Measurements from ENCODE around the gene ANGPTL4. TPM values are rescaled to one million over a fixed set of nuclear protein-coding genes. Genes with fewer than 3 reads are reported as not detected.

Gene ANGPTL4
- total RNA-seq, 1 experiment from 2014 or later, result not detected

DNA sequence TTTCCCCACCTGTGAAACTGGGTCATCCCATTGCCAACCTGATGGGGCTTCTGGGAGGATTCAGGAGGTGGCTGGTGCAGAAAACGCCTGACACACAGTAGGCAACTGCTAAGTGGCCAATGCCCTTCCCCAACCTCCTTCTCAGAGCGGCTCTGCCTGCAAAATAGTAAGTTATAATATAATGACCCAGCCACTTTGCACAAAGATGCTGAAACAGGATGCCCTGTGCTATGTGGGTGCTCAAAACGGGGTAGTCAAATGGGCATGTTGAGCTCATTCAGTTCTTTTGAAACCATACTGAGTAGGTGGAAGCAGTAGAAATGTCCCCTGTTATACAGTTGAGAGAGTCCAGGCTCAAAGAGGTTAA lies 49.7 kb downstream of the ANGPTL4 start:
- Histone ChIP-seq H3F3A (ENCODE audit: insufficient read depth, low read depth) (peaks cover 24% of the 10 kb centered on the region), H3K4me2 (peak overlapping the region; percentile 99), H4K20me1 (ENCODE audit: insufficient read depth) (no peaks in the 10 kb centered on the region; the same call in 1 of the 2 replicates), H3K4me3 (peak overlapping the region; percentile 80), H3K4me1 (replicated peaks; ENCODE audit: insufficient read depth) (peaks cover 5% of the 10 kb centered on the region), H3K27me3 (ENCODE audit: insufficient read depth, low read depth) (no peaks in the 10 kb centered on the region), H3K27ac (no peak overlapping the region), H3K9me2 (ENCODE audit: insufficient read depth) (no peaks in the 10 kb centered on the region), H3K9me3 (ENCODE audit: insufficient read depth, low read depth) (no peaks in the 10 kb centered on the region), H3K36me3 (ENCODE audit: low read depth) (no peaks in the 10 kb centered on the region), H2AFZ (peak overlapping the region; percentile 89), H3K79me2 (ENCODE audit: low read depth) (no peaks in the 10 kb centered on the region)
- ChIA-PET POLR2A (ENCODE audit: unreplicated experiment) (interaction anchor here (0.5 to 1.0 kb wide), 8 partner anchors 10 to 155 kb away, joined by 3 to 14 read pairs (median 4); no protein-coding TSS in a partner anchor), CTCF (interaction anchor here (0.6 to 1.9 kb wide), 10 partner anchors 10 to 322 kb away, joined by 4 to 31 read pairs (median 5); partner anchors contain the start of gene RAB11B)
- BruUV-seq (replicated peaks), result no TSS peak
- intact Hi-C loops (cut with micrococcal nuclease; ENCODE audit: unreplicated experiment), result loop anchor here (2.0 to 10.0 kb wide), 4 partner anchors 44 to 93 kb away; no protein-coding TSS in a partner anchor
- TF ChIP-seq EZH2 (IDR thresholded peaks at IDR 0.05; ENCODE audit: low read depth), result no peak
- TF ChIP-seq, protein P1, sequence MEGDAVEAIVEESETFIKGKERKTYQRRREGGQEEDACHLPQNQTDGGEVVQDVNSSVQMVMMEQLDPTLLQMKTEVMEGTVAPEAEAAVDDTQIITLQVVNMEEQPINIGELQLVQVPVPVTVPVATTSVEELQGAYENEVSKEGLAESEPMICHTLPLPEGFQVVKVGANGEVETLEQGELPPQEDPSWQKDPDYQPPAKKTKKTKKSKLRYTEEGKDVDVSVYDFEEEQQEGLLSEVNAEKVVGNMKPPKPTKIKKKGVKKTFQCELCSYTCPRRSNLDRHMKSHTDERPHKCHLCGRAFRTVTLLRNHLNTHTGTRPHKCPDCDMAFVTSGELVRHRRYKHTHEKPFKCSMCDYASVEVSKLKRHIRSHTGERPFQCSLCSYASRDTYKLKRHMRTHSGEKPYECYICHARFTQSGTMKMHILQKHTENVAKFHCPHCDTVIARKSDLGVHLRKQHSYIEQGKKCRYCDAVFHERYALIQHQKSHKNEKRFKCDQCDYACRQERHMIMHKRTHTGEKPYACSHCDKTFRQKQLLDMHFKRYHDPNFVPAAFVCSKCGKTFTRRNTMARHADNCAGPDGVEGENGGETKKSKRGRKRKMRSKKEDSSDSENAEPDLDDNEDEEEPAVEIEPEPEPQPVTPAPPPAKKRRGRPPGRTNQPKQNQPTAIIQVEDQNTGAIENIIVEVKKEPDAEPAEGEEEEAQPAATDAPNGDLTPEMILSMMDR (conservative IDR thresholded peaks at IDR 0.05), result no peak
- no peak for DNase-seq

DNA sequence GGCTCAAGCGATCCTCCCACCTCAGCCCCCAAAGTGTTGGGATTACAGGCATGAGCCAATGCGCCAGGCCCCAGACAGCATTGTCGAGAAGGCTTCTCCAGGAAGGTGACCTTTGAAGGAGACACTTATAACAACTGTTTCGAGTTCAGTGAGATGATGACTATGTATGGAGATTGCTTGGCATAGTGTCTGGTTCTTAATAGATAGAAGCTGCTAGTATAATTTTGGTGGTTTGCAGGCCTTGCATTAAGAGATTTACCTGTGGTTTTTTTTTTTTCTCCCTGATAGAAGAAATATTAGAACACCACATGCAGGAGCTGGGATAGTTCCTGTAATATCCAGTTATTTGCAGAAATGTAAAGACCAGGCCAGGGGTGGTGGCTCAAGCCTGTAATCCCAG lies 52.8 kb downstream of the ANGPTL4 start:
- Histone ChIP-seq H3K36me3 (ENCODE audit: low read depth) (no peaks in the 10 kb centered on the region), H3K4me3 (no peak overlapping the region), H3K4me1 (replicated peaks; ENCODE audit: insufficient read depth) (peaks cover 5% of the 10 kb centered on the region), H3K9me2 (ENCODE audit: insufficient read depth) (no peaks in the 10 kb centered on the region), H3K9me3 (ENCODE audit: insufficient read depth, low read depth) (no peaks in the 10 kb centered on the region), H3K27ac (no peak overlapping the region), H3K79me2 (ENCODE audit: low read depth) (no peaks in the 10 kb centered on the region), H3K27me3 (ENCODE audit: insufficient read depth, low read depth) (no peaks in the 10 kb centered on the region), H4K20me1 (ENCODE audit: insufficient read depth) (no peaks in the 10 kb centered on the region; the same call in 1 of the 2 replicates), H3K4me2 (no peak overlapping the region), H2AFZ (no peak overlapping the region), H3F3A (ENCODE audit: insufficient read depth, low read depth) (peaks cover 11% of the 10 kb centered on the region)
- BruUV-seq (replicated peaks), result no TSS peak
- TF ChIP-seq EZH2 (IDR thresholded peaks at IDR 0.05; ENCODE audit: low read depth), result no peak
- TF ChIP-seq, protein P1 (conservative IDR thresholded peaks at IDR 0.05), result no peak
- intact Hi-C loops (cut with micrococcal nuclease; ENCODE audit: unreplicated experiment), result loop anchor here (10.0 kb wide), 1 partner anchor 68 kb away; no protein-coding TSS in a partner anchor
- no peak for DNase-seq
- ChIA-PET POLR2A (ENCODE audit: unreplicated experiment) (no interaction called here), CTCF (interaction anchor here (0.7 kb wide), 1 partner anchor 162 kb away, joined by 5 read pairs; no protein-coding TSS in a partner anchor)

DNA sequence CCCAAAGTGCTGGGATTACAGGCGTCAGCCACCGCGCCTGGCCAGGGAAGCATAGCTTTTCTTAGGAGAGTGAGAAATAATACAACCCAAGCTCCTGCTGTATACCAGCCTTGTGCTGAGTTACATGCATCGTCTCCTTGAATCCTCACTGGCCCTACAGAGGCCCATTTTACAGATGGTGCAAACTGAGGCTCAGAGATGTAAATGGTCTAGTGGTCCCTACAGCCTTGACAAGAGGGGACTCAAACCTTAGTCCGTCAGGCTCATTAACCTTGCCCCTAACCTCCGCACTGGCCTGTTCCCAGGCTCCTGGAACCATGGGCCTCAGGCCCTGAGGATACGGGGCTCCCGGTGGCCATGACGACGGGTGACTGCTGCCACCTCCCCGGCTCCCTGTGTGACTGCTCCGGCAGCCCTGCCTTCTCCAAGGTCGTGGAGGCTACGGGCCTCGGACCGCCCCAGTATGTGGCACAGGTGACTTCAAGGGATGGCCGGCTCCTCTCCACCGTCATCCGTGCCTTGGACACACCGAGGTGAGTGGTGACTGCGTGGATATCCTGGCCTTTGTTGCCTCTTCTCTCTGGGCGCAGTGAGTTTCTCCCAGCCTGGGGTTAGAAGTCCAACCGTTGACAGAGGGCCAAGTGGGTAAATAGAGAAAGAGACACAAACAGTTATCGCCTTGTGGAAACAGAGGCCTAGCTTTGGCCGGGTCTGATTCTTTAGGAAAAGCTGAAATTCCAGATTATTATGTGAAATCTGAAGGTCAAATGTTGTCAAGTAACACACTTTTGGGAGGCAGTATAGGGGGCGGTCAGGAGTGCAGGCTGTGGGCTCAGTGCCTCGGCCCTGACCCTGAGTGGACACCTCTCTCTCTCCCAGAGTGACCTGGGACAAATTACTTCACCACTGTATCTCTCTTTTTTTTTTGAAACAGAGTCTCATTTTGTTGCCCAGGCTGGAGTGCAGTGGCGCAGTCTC lies 57.8 kb downstream of the ANGPTL4 start:
- DNase-seq, result no peak
- ChIA-PET POLR2A (ENCODE audit: unreplicated experiment) (no interaction called here), CTCF (interaction anchor here (0.7 kb wide), 1 partner anchor 40 kb away, joined by 3 read pairs; no protein-coding TSS in a partner anchor)
- Histone ChIP-seq H2AFZ (no peak overlapping the region), H3F3A (ENCODE audit: insufficient read depth, low read depth) (peaks cover 22% of the 10 kb centered on the region; the same call in 1 of the 2 replicates), H3K79me2 (ENCODE audit: low read depth) (no peaks in the 10 kb centered on the region), H3K4me3 (no peak overlapping the region), H3K9me3 (ENCODE audit: insufficient read depth, low read depth) (no peaks in the 10 kb centered on the region), H3K4me2 (no peak overlapping the region), H3K4me1 (replicated peaks; ENCODE audit: insufficient read depth) (peaks cover 19% of the 10 kb centered on the region), H3K36me3 (ENCODE audit: low read depth) (no peaks in the 10 kb centered on the region), H4K20me1 (ENCODE audit: insufficient read depth) (no peaks in the 10 kb centered on the region; the same call in 1 of the 2 replicates), H3K27me3 (ENCODE audit: insufficient read depth, low read depth) (no peaks in the 10 kb centered on the region), H3K27ac (no peak overlapping the region), H3K9me2 (ENCODE audit: insufficient read depth) (no peaks in the 10 kb centered on the region)
- BruUV-seq (replicated peaks), result no TSS peak
- intact Hi-C loops (cut with micrococcal nuclease; ENCODE audit: unreplicated experiment), result no loop called here
- TF ChIP-seq, protein P1 (conservative IDR thresholded peaks at IDR 0.05), result no peak

All from PC-9 (cell line).